Kidney tubule cell (primary cell): ENCODE data around the gene AADAC.
"Not testable (repeated sequence)": the region's sequence is repeated elsewhere in the genome, so short reads cannot be mapped to it uniquely, and the experiment has no call there.

ENCODE experiments used
- DNase-seq: peaks from one replicate; pipeline ENCODE4 v3.0.0-alpha.2; 2018; ENCODE audit warnings: low spot score

AADAC gene

GRCh38 chr3:151798466-151798865, 15.4 kb upstream of the AADAC start:
- DNase-seq, result peak; percentile 65

- no peak for DNase-seq
Measured at GRCh38 chr3:151800431-151800830, 13.5 kb upstream of the AADAC start.

DNA sequence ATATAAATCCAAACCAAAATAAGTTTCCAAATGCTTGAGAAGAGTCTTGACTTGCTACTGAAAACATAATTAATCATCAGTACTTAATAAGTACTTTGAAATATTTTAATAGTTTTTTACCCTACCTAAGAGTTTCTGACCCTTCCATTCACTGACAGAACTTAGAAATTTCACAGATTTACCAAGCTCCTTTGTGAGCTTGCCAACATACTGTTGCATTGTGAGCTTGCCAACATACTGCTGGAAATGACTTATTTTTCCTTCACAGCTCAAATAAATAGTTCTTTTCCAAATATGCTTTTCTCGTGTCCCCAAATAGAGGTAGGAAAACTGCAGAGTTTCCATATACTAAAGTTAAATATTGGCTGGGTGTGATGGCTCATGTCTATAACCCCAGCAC, 9.6 kb upstream of the AADAC start:
- no peak for DNase-seq

DNA sequence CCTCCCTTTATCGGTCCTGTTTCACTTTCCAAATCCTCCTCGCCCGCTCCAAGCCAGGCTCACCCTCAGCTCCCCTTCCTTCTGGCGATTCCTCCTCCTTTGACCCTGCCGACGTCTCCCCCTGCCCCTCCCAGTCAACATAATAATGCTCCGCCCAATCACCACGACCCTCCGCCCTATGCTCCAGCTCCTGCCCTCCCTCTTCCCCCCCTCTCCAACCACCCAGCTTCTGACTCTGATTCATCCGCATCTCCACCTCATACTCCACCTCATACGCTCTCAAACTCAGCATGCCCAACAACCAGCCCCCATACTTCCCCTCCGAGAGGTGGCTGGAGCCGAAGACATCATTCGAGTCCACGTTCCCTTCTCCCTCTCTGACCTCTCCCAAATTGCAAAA, 7.1 kb upstream of the AADAC start:
- no peak for DNase-seq

GRCh38 chr3:151808926-151809325, 5.0 kb upstream of the AADAC start:
- not testable (repeated sequence) for DNase-seq

DNA sequence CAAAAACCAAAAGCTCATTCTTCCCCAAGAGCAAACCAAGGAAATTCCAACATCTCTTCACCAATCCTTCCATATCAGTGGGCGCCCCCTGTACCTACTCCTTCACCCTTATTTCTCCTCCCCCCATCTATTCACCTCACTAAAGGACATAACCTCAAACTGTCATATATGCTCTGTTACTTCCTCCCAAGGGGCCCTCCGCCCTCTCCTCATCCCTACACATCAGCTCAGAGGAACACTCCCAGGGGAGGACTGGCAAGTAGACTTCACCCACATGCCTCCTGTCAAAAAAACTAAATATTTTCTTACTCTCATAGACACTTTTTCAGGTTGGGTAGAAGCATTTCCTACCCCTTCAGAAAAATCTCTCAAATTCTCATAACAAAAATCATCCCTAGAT, 2.4 kb upstream of the AADAC start:
- no peak for DNase-seq

DNA sequence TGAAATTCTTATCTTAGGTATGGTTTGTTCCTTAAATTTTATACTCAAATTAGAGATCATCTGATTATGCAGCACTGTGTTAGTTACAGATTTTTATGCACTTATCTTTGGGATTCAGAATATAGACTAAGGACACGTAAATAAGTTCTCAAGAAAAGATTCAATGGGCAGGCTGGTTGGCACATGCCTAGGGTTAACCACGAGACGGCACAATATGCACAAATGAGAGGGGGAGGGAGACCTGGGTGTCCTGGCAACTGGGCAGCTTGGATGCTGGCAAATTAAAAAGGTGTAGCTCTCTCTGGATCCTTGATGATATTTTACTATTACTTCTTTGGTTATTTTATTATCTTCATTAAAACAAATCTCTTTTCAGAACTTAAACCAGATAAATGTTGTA, 672 bp downstream of the AADAC start:
- no peak for DNase-seq

- DNase-seq, result peak; percentile 72
Measured at GRCh38 chr3:151816091-151816604, 2.2 kb downstream of the AADAC start.

- no peak for DNase-seq
Measured at GRCh38 chr3:151817473-151817872, 3.6 kb downstream of the AADAC start.

DNA sequence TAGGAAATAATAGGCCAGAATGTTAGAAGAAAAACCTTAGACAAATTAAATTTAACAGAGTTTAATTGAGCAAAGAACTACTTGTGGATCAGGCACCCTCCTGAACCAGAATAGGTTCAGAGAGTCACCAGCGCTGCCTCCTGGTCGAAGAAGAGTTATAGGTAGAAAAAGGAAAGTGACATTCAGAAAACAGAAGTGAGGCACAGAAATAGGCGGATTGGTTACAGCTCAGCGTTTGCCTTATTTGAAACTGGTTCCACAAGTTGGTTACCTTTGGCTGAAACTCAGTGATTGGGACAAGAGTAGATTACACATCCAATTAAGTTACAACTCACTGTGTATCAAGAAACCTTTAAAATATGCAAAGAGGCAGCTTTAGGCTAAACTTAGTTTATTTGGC, 4.4 kb downstream of the AADAC start:
- DNase-seq, result no peak

DNA sequence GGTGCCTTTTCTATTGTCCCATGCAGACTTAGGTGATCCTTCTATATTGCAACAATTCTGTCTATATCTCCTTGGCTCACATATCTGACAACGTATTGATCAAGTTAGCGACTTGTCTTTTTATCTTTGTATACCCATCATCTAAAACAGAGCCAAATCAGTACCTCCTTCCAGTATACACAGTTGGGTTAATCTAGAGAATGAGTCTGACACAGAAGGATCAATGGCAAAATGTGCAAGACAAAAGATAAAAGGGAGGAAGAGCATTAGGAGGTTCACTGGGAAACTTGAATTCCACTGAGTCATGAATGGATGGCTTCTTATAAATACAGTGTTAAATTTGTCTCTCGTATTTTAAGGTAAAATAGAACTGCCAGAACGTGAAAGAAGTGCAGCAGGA, 6.0 kb downstream of the AADAC start:
- DNase-seq, result no peak

DNA sequence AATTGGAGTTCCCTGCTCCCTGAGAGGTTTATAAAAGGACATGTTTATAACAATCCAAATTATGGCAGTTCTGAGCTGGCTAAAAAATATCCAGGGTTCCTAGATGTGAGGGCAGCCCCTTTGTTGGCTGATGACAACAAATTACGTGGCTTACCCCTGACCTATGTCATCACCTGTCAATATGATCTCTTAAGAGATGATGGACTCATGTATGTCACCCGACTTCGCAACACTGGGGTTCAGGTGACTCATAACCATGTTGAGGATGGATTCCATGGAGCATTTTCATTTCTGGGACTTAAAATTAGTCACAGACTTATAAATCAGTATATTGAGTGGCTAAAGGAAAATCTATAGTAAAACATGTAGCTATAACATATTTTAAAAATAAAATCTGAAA, 13.9 kb downstream of the AADAC start:
- DNase-seq, result no peak

DNA sequence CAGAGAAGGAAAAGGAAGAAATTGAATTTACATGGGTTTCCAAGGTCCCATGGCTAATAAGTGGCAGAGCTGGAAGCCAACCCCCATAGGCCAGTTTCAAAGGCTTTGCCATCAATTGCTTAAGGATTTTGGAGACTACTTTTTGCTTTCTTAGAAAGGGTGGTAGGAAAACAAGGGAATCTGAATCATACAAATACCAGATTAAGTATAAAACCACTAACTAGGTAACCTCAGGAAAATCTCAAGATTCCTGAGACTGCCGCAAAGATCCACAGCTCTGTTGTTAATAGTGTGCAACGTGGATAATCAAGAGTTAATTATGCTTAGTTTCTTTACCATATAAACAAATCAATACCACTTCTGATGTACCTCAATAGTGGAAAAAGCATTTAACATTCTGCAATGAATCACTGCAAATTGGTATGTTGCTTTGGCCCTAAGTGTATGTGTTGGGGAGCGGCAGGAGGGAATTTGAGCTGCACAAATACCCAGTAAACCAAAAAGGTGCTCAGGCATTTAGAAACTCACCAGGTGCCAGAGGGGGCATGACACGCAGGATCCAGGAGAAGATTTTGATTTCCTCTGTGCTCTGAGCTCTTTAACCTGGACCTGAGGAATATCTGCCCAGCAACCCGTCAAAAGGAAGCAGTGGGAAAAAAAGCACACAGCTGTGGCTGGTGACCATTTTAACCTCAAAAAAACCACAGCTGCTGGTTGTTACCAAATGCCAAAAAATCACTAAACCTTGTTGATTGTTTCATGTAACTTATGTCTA, 22.0 kb downstream of the AADAC start:
- DNase-seq, result peak; percentile 62

DNA sequence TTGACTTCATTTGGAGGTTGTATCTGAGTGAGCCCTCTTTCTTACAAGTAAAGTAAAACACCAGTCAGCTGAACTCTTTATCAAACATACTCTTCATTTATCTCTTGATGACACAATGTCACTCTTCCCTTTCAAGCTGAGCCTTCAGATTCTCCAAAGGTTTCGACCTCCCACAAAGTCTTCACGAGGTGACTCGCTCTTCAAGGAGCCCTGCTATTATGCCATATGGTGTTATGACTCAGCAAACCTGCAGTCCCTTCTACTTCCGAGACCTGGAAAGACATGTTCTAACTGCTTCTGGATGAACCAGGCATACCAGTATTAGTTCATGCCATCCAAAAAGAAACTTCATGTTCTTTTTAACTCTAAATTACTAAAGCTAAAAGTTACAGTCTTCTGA, 23.1 kb downstream of the AADAC start:
- DNase-seq, result peak; percentile 93

- peak; percentile 81 for DNase-seq
Measured at GRCh38 chr3:151838574-151839312, 24.8 kb downstream of the AADAC start.

DNA sequence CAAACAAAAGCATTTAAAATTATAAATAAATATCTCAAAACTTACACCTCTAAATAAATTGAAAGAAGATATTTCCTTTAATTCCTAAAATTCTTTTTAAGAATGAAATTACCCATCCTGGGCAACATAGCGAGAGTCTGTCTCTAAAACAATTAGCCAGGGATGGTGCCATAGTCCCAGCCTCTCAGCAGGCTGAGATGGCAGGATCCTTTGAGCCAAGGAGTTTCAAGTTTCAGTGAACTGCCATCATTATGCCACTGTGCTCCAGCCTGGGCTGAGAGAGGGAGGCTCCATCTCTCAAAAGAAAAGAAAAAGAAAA, 25.4 kb downstream of the AADAC start:
- DNase-seq, result no peak

GRCh38 chr3:151841801-151842200, 27.9 kb downstream of the AADAC start:
- DNase-seq, result no peak

- DNase-seq, result no peak
Measured at GRCh38 chr3:151843275-151843674, 29.4 kb downstream of the AADAC start.

DNA sequence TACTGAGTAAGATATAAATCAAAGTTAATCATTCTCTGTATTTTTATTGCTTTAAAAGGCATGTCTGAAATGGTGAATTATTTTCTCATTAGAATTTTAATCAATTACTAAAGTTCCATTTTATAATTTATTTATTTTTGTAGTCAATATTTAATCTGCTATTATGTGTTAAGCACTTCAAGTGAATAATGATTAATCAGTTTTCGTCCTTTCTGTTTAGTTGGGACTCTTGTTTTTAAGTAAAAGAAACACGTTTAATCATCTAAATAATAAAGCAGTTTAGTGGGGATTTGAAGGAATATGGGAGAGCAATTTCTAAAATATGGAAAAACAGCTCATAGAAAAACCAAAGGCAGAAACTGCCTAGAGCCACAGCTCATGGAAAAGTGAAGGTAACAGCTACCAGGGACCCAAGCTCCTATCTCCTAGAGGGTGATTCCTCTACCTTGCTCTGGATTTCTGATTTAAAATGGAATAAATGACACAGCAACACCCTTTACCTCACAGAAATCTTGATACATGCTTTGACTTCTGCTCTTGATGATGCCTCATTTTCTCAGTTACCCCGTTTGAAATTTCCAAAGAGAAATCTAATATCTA, 31.5 kb downstream of the AADAC start:
- peak; percentile 12 for DNase-seq

DNA sequence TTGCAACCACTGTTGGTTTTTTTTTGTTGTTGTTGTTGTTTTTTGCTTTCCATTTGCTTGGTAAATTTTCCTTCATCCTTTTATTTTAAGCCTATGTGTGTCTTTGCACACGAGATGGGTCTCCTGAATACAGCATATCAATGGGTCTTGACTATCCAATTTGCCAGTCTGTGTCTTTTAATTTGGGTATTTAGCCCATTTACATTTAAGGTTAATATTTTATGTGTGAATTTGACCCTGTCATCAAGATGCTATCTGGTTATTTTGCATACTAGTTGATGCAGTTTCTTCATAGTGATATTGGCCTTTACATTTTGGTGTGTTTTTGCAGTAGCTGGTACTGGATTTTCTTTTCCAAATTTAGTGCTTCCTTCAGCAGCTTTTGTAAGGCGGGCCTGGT, 36.1 kb downstream of the AADAC start:
- DNase-seq, result not testable (repeated sequence)

DNA sequence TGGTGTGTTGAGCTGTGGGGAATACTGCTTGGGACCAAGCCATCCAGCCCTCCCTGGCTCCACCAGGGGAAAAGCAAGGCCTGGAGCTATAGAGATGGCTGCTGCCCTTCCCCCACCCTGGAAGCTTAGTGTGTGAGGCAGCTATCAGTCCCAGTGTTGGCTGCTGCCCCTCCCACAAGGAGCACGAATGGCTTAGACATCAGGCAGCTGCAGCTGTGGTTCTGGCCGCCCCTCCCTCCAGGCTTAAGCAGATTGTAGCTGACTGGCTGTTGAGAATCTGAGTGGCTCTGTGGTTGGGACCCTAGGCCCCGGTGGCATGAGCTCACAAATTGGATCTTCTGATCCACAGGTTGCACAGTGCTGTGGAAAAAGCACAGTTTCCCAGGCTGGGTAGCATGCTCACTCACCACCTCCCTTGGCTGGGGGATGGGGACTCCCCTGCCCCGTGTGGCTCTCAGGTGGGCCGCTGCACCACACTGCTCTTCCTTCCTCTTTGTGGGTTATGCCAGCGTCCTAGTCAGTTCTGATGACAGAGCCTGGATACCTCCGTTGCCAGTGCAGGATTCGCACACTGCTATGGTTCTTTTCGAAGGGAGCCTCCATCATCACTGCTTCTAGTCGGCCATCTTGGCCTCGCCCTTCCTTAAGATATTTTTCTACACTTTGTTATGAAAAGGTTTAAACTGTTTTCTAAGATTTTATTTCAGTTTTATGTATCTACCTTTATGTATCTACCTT, 38.3 kb downstream of the AADAC start:
- DNase-seq, result no peak

- no peak for DNase-seq
Measured at GRCh38 chr3:151856118-151856517, 42.2 kb downstream of the AADAC start.
